NB4 (cell line): ENCODE measurements around the gene F8A2.
A peak's percentile ranks its signal among the peaks of the same experiment; 100 is the strongest.
"Not testable (repeated sequence)": the region's sequence is repeated elsewhere in the genome, so short reads cannot be mapped to it uniquely, and the experiment has no call there.

ENCODE experiments used
- DNase-seq: peaks from one replicate; pipeline ENCODE4 v3.0.0; 2010; ENCODE audit warnings: low read depth
- H3K4me3 ChIP-seq: one replicate; pipeline ENCODE4 v1.5.1; 2011; ENCODE audit warnings: mild to moderate bottlenecking, low read depth, low read length, moderate library complexity
- MYC ChIP-seq: IDR thresholded peaks from 2 replicates; pipeline ENCODE4 v1.6.1; 2011; ENCODE audit warnings: low read depth, low read length
- POLR2A ChIP-seq: IDR thresholded peaks from 2 replicates; pipeline ENCODE4 v1.6.1; 2011; ENCODE audit warnings: mild to moderate bottlenecking; ENCODE audit not compliant: insufficient read length; ENCODE audit errors: extremely low read depth
- TF ChIP-seq, protein P1 (sequence below): IDR thresholded peaks from 2 replicates; pipeline ENCODE4 v1.6.1; 2011; ENCODE audit warnings: low read depth, low read length
- TF ChIP-seq, protein P2 (sequence below): IDR thresholded peaks from one replicate; pipeline ENCODE4 v1.5.1; 2012; ENCODE audit warnings: low read depth, low read length

F8A2 gene

GRCh38 chrX:155389634-155390033 lies 7.7 kb downstream of the F8A2 start:
- no peak overlapping the region for H3K4me3 ChIP-seq
- TF ChIP-seq, protein P1, sequence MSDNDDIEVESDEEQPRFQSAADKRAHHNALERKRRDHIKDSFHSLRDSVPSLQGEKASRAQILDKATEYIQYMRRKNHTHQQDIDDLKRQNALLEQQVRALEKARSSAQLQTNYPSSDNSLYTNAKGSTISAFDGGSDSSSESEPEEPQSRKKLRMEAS, result no peak
- TF ChIP-seq, protein P2, sequence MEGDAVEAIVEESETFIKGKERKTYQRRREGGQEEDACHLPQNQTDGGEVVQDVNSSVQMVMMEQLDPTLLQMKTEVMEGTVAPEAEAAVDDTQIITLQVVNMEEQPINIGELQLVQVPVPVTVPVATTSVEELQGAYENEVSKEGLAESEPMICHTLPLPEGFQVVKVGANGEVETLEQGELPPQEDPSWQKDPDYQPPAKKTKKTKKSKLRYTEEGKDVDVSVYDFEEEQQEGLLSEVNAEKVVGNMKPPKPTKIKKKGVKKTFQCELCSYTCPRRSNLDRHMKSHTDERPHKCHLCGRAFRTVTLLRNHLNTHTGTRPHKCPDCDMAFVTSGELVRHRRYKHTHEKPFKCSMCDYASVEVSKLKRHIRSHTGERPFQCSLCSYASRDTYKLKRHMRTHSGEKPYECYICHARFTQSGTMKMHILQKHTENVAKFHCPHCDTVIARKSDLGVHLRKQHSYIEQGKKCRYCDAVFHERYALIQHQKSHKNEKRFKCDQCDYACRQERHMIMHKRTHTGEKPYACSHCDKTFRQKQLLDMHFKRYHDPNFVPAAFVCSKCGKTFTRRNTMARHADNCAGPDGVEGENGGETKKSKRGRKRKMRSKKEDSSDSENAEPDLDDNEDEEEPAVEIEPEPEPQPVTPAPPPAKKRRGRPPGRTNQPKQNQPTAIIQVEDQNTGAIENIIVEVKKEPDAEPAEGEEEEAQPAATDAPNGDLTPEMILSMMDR, result no peak
- TF ChIP-seq MYC (no peak), POLR2A (no peak)
- no peak for DNase-seq

DNA sequence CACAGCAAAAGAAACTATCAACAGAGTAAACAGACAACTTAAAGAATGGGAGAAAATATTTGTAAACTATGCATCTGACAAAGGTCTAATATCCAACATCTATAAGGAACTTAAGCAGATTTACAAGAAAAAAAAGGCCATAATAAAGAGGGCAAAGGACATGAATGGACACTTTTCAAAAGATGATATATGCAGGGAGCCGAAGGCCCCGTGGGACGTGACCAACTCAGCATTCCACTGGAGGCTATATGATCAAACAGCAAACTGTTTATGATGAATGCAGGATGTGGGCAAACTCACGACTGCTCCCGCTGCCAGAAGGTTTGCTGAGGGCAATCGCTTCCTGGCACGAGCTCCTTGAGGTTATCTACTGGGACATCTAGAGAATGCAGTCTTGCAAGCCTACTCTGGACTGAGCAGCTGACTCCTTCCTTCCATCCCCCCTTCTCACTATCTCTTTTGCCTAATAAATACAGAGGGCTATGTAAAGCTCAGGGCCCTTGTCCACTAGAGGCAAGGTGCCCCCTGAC lies 12.9 kb downstream of the F8A2 start:
- DNase-seq, result peak; percentile 0
- not testable (repeated sequence) for H3K4me3 ChIP-seq

DNA sequence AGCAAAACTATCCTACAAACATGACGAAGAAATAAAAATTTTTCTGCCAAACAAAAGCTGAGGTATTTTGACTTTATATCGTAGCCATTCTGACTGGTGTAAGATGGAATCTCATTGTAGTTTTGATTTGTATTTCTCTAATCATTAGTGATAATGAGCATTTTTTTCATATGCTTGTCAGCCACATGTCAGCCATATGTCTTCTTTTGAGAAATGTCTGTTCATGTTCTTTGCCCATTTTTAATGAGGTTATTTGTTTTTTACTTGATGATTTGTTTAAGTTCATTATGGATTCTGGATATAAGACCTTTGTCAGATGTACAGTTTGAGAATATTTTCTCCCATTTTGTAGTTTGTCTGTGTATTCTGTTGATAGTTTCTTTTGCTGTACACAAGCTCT lies 24.5 kb downstream of the F8A2 start:
- TF ChIP-seq MYC (no peak), POLR2A (no peak)
- TF ChIP-seq, protein P1, result no peak
- TF ChIP-seq, protein P2, result no peak
- DNase-seq, result no peak
- H3K4me3 ChIP-seq, result no peak overlapping the region

GRCh38 chrX:155417769-155418168 lies 35.9 kb downstream of the F8A2 start:
- no peak for TF ChIP-seq POLR2A
- TF ChIP-seq MYC, result no peak
- TF ChIP-seq, protein P2, result no peak
- DNase-seq, result no peak
- H3K4me3 ChIP-seq, result no peak overlapping the region
